ENCODE data around the gene CCDC137. TPM values are rescaled to one million over a fixed set of nuclear protein-coding genes. Genes with fewer than 3 reads are reported as not detected.

Gene CCDC137
- total RNA-seq, 2 experiments from 2014 or later, result 39.4 to 61.4 TPM

DNA sequence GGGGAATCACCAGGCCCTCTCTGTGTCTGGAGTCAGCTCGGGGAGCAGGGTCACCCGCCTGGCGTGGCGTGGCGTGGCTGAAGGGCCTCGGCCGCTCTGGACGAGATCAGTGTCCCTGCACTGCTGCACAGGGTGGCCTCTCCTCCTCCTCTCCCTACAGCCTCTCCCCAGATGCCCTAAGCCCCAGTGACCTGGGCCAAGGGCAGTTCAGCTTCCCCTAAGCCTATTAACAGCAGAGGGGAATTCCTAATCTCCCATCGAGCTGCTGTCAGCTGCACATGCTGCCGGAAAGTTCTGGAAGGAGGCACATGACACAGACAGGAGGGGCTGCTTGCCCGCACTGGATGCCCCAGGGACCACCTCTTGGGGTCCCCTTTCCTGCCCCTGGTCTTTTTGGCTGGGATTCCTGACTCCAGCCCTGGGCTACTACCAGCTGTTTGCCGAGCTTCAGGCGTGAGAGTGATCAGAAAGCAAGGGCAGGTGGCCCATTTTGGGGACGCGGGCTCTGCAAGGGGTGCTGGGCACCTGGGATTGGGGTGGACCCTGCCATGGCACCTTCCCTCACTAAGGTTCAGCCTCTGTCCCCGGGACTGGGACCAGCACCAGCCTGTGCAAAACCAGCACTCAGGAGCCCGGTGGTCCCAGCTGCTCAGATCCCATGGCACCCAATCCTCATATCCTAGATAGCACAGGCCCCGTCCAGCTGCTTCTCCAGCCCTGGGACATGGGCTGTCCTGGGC is 11.0 kb upstream of the CCDC137 start:
- ChIA-PET POLR2A (interaction anchor here (0.5 to 1.6 kb wide), 2 partner anchors 10 to 56 kb away, joined by 3 to 4 read pairs; no protein-coding TSS in a partner anchor), CTCF (ENCODE audit: unreplicated experiment) (no interaction called here)
- BruUV-seq (replicated peaks), result no TSS peak

DNA sequence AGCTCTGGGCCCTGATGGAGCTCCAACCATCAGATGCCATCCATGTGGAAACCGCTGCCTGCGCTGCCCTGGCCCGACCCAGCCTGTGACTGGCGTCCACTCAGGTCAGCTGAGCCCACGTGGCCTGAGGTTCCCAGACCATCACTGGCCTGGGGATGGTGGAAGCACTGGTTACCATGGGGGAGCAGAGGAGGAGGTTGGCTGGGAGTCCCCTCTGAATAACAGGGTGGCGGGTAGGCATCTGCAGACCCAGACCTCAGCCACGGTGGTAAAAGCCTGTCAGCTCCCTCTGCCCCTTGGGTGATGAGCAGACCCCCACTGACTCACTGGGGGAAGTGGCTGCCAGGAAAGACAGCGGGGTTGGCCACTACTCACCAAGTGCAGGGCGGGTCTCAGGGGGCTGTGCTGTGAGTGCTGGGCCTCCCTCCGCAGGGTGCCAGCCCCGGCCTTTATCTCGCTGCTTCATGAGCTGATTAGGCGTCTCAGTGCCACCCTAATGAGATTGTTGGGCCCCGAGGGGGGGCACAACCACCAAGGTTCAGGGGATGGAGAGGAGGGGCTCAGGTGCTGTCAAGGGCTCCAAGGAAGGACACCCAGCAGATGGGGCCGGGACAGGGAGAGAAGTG is 10.3 kb upstream of the CCDC137 start, which contains the start of gene PDE6G:
PDE6G (minus strand) TSS at position 425 of the 626 bp plus-strand sequence. CDS start 3,237 bp downstream, outside the sequence.
- no peak within 1 kb of the TSS for H3K4me2 ChIP-seq (ENCODE audit: low read length)

More for the DNA sequence above, 11.0 kb upstream of the CCDC137 start:
- H3K36me3 ChIP-seq (ENCODE audit: insufficient read depth, low read length), result no peaks in the 10 kb centered on the region; the same call in 1 of the 2 replicates
- H4K20me1 ChIP-seq (ENCODE audit: insufficient read depth, low read length), result no peaks in the 10 kb centered on the region
- peaks cover 30% of the 10 kb centered on the region for H3K4me1 ChIP-seq (ENCODE audit: insufficient read depth, low read length, poor library complexity, severe bottlenecking)
- no peaks in the 10 kb centered on the region for H3K9me2 ChIP-seq (ENCODE audit: insufficient read depth, low read length)
- no peak for TF ChIP-seq EZH2phosphoT487 (IDR thresholded peaks at IDR 0.05; ENCODE audit: borderline replicate concordance, low read depth, low read length)
- TF ChIP-seq, protein P1, sequence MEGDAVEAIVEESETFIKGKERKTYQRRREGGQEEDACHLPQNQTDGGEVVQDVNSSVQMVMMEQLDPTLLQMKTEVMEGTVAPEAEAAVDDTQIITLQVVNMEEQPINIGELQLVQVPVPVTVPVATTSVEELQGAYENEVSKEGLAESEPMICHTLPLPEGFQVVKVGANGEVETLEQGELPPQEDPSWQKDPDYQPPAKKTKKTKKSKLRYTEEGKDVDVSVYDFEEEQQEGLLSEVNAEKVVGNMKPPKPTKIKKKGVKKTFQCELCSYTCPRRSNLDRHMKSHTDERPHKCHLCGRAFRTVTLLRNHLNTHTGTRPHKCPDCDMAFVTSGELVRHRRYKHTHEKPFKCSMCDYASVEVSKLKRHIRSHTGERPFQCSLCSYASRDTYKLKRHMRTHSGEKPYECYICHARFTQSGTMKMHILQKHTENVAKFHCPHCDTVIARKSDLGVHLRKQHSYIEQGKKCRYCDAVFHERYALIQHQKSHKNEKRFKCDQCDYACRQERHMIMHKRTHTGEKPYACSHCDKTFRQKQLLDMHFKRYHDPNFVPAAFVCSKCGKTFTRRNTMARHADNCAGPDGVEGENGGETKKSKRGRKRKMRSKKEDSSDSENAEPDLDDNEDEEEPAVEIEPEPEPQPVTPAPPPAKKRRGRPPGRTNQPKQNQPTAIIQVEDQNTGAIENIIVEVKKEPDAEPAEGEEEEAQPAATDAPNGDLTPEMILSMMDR (conservative IDR thresholded peaks at IDR 0.05; ENCODE audit: low read length), result no peak
- H3K4me3 ChIP-seq (ENCODE audit: low read depth, low read length, poor library complexity, severe bottlenecking), result no peak overlapping the region
- H3K79me2 ChIP-seq (ENCODE audit: insufficient read depth, low read depth, low read length), result no peaks in the 10 kb centered on the region
- intact Hi-C loops (cut with micrococcal nuclease; ENCODE audit: unreplicated experiment), result no loop called here
- no peaks in the 10 kb centered on the region for H3K9me3 ChIP-seq (ENCODE audit: low read length)
- no peak overlapping the region for H2AFZ ChIP-seq (ENCODE audit: low read length)
- H3K4me2 ChIP-seq (ENCODE audit: low read length), result no peak overlapping the region
- H3K27ac ChIP-seq (ENCODE audit: low read depth, low read length, poor library complexity, severe bottlenecking), result no peak overlapping the region
- DNase-seq (ENCODE audit: low spot score), result no peak

More for the DNA sequence above, 10.3 kb upstream of the CCDC137 start, which contains the start of gene PDE6G:
- BruUV-seq (replicated peaks), result no TSS peak
- no peaks in the 10 kb centered on the region for H3K9me3 ChIP-seq (ENCODE audit: low read length)
- no peaks in the 10 kb centered on the region for H3K79me2 ChIP-seq (ENCODE audit: insufficient read depth, low read depth, low read length)
- ChIA-PET POLR2A (interaction anchor here (1.6 kb wide), 1 partner anchor 9 kb away, joined by 3 read pairs; no protein-coding TSS in a partner anchor), CTCF (ENCODE audit: unreplicated experiment) (no interaction called here)
- H3K4me3 ChIP-seq (ENCODE audit: low read depth, low read length, poor library complexity, severe bottlenecking), result no peak within 1 kb of the TSS
- peaks cover 30% of the 10 kb centered on the region for H3K4me1 ChIP-seq (ENCODE audit: insufficient read depth, low read length, poor library complexity, severe bottlenecking)
- TF ChIP-seq EZH2phosphoT487 (IDR thresholded peaks at IDR 0.05; ENCODE audit: borderline replicate concordance, low read depth, low read length), result no peak
- TF ChIP-seq, protein P1 (conservative IDR thresholded peaks at IDR 0.05; ENCODE audit: low read length), result no peak
- H4K20me1 ChIP-seq (ENCODE audit: insufficient read depth, low read length), result no peaks in the 10 kb centered on the region
- H3K27ac ChIP-seq (ENCODE audit: low read depth, low read length, poor library complexity, severe bottlenecking), result no peak within 1 kb of the TSS
- DNase-seq (ENCODE audit: low spot score), result no peak
- H3K9me2 ChIP-seq (ENCODE audit: insufficient read depth, low read length), result no peaks in the 10 kb centered on the region
- no peak within 1 kb of the TSS for H2AFZ ChIP-seq (ENCODE audit: low read length)
- H3K36me3 ChIP-seq (ENCODE audit: insufficient read depth, low read length), result no peaks in the 10 kb centered on the region; the same call in 1 of the 2 replicates
- intact Hi-C loops (cut with micrococcal nuclease; ENCODE audit: unreplicated experiment), result no loop called here

Measured in OCI-LY7 (cell line).